ENCODE data around the gene PGK1. TPM values are rescaled to one million over a fixed set of nuclear protein-coding genes. Genes with fewer than 3 reads are reported as not detected.
"Not testable (repeated sequence)": the region's sequence is repeated elsewhere in the genome, so short reads cannot be mapped to it uniquely, and the experiment has no call there.

The PGK1 gene
- total and polyA plus RNA-seq, 2 donors (not counting 1 experiment from before 2014, with no cell fraction given), result 141 to 636 TPM

GRCh38 chrX:78074088-78074487 lies 30.0 kb upstream of the PGK1 start:
- H3K79me2 ChIP-seq (ENCODE audit: control insufficient read depth, insufficient read depth, low read length), result no peaks in the 10 kb centered on the region
- H3K27me3 ChIP-seq (ENCODE audit: control insufficient read depth, insufficient read depth, low read length), result no peaks in the 10 kb centered on the region

DNA sequence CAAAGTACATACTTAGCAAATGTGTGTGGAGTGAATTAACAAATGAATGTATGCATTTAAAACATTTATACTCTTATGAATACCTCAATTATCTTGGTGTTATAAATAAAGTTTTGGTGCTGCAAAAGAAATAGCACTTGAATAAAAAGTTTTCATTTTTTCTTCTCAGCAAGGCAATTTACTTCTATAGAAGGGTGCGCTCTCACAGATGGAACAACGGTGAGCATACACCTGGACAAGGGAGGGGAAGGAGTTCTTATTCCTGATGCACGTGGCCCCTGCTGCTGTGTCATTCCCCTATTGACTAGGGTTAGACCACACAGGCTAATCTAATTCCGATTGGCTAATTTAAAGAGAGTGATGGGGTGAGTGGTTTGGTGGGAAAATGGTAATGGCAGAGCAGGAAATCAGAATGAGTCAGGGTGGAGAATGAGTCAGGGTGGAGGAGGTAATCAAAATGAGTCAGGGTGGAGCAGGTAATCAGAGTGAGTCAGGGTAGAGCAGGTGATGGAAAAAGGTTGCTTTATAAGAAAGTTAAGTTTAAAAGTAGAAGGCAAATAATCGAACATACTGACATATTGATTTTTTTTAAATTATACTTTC lies 28.2 kb upstream of the PGK1 start:
- Histone ChIP-seq H3K27me3 (ENCODE audit: control insufficient read depth, insufficient read depth, low read length) (no peaks in the 10 kb centered on the region), H4K20me1 (ENCODE audit: control insufficient read depth, extremely low read depth, insufficient read depth, low read length) (no peaks in the 10 kb centered on the region), H3K36me3 (ENCODE audit: control insufficient read depth, insufficient read depth, low read length) (no peaks in the 10 kb centered on the region), H3K9me3 (ENCODE audit: control insufficient read depth, insufficient read depth, low read depth, low read length) (no peaks in the 10 kb centered on the region), H3K79me2 (ENCODE audit: control insufficient read depth, insufficient read depth, low read length) (no peaks in the 10 kb centered on the region), H3K4me1 (ENCODE audit: control insufficient read depth, extremely low read depth, insufficient read depth, low read length) (no peaks in the 10 kb centered on the region), H3K4me2 (ENCODE audit: extremely low read depth, insufficient read depth, low read length) (no peak overlapping the region), H2AFZ (ENCODE audit: low read length) (no peak overlapping the region), H3K9ac (ENCODE audit: insufficient read depth, low read length) (no peak overlapping the region), H3K27ac (ENCODE audit: insufficient read depth, low read length) (no peak overlapping the region), H3K4me3 (replicated peaks in 1 of 4; ENCODE audit: control extremely low read depth in 1 of 4, insufficient read depth in 1 of 4, low read depth in 3 of 4, low read length in 4 of 4) (no peak overlapping the region)
- TF ChIP-seq CTCF (conservative IDR thresholded peaks at IDR 0.05 in 1 of 2, IDR thresholded peaks at IDR 0.05 in 1 of 2; ENCODE audit: low read depth in 1 of 2, low read length in 2 of 2) (no peak), EZH2 (IDR thresholded peaks at IDR 0.05; ENCODE audit: low read length, missing control alignments) (no peak)
- DNase-seq (ENCODE audit: low read depth in 2 of 2), result no peak

More at GRCh38 chrX:78074088-78074487, 30.0 kb upstream of the PGK1 start:
- Histone ChIP-seq H3K4me2 (ENCODE audit: extremely low read depth, insufficient read depth, low read length) (no peak overlapping the region), H2AFZ (ENCODE audit: low read length) (no peak overlapping the region), H3K27ac (ENCODE audit: insufficient read depth, low read length) (no peak overlapping the region), H3K36me3 (ENCODE audit: control insufficient read depth, insufficient read depth, low read length) (no peaks in the 10 kb centered on the region), H3K9me3 (ENCODE audit: control insufficient read depth, insufficient read depth, low read depth, low read length) (no peaks in the 10 kb centered on the region), H3K9ac (ENCODE audit: insufficient read depth, low read length) (no peak overlapping the region), H4K20me1 (ENCODE audit: control insufficient read depth, extremely low read depth, insufficient read depth, low read length) (no peaks in the 10 kb centered on the region), H3K4me3 (replicated peaks in 1 of 4; ENCODE audit: control extremely low read depth in 1 of 4, insufficient read depth in 1 of 4, low read depth in 3 of 4, low read length in 4 of 4) (no peak overlapping the region), H3K4me1 (ENCODE audit: control insufficient read depth, extremely low read depth, insufficient read depth, low read length) (no peaks in the 10 kb centered on the region)
- TF ChIP-seq EZH2 (IDR thresholded peaks at IDR 0.05; ENCODE audit: low read length, missing control alignments), result no peak
- no peak for DNase-seq (ENCODE audit: low read depth in 2 of 2)

GRCh38 chrX:78081413-78081812 lies 22.6 kb upstream of the PGK1 start:
- H3K9ac ChIP-seq (ENCODE audit: insufficient read depth, low read length); H3K4me1 ChIP-seq (ENCODE audit: control insufficient read depth, extremely low read depth, insufficient read depth, low read length); H3K4me2 ChIP-seq (ENCODE audit: extremely low read depth, insufficient read depth, low read length); H3K4me3 ChIP-seq (replicated peaks in 1 of 4; ENCODE audit: control extremely low read depth in 1 of 4, insufficient read depth in 1 of 4, low read depth in 3 of 4, low read length in 4 of 4); H2AFZ ChIP-seq (ENCODE audit: low read length); H3K36me3 ChIP-seq (ENCODE audit: control insufficient read depth, insufficient read depth, low read length); H3K79me2 ChIP-seq (ENCODE audit: control insufficient read depth, insufficient read depth, low read length); H3K9me3 ChIP-seq (ENCODE audit: control insufficient read depth, insufficient read depth, low read depth, low read length); H3K27me3 ChIP-seq (ENCODE audit: control insufficient read depth, insufficient read depth, low read length); H3K27ac ChIP-seq (ENCODE audit: insufficient read depth, low read length); H4K20me1 ChIP-seq (ENCODE audit: control insufficient read depth, extremely low read depth, insufficient read depth, low read length); DNase-seq (ENCODE audit: low read depth in 2 of 2): not testable (repeated sequence)

- peak; percentile 54 to 60 for TF ChIP-seq CTCF (conservative IDR thresholded peaks at IDR 0.05 in 1 of 2, IDR thresholded peaks at IDR 0.05 in 1 of 2; ENCODE audit: low read depth in 1 of 2, low read length in 2 of 2)
- TF ChIP-seq EZH2 (IDR thresholded peaks at IDR 0.05; ENCODE audit: low read length, missing control alignments), result no peak
- H2AFZ ChIP-seq (ENCODE audit: low read length), result peak overlapping the region; percentile 48
- no peaks in the 10 kb centered on the region for H3K36me3 ChIP-seq (ENCODE audit: control insufficient read depth, insufficient read depth, low read length)
- no peak overlapping the region for H3K27ac ChIP-seq (ENCODE audit: insufficient read depth, low read length)
- H3K4me2 ChIP-seq (ENCODE audit: extremely low read depth, insufficient read depth, low read length), result no peak overlapping the region
- no peaks in the 10 kb centered on the region for H3K9me3 ChIP-seq (ENCODE audit: control insufficient read depth, insufficient read depth, low read depth, low read length)
- H3K9ac ChIP-seq (ENCODE audit: insufficient read depth, low read length), result no peak overlapping the region
- H3K79me2 ChIP-seq (ENCODE audit: control insufficient read depth, insufficient read depth, low read length), result no peaks in the 10 kb centered on the region
- H3K4me1 ChIP-seq (ENCODE audit: control insufficient read depth, extremely low read depth, insufficient read depth, low read length), result no peaks in the 10 kb centered on the region
- peak; percentile 52 to 82 for DNase-seq (ENCODE audit: low read depth in 2 of 2)
- H3K27me3 ChIP-seq (ENCODE audit: control insufficient read depth, insufficient read depth, low read length), result no peaks in the 10 kb centered on the region
- H3K4me3 ChIP-seq (replicated peaks in 1 of 4; ENCODE audit: control extremely low read depth in 1 of 4, insufficient read depth in 1 of 4, low read depth in 3 of 4, low read length in 4 of 4), result no peak overlapping the region
- H4K20me1 ChIP-seq (ENCODE audit: control insufficient read depth, extremely low read depth, insufficient read depth, low read length), result no peaks in the 10 kb centered on the region
Observed at GRCh38 chrX:78092296-78092695, 11.8 kb upstream of the PGK1 start.

Measured in fibroblast of lung (primary cell).